ENCODE results near the gene LRMDA.
"Not testable (repeated sequence)": the region's sequence is repeated elsewhere in the genome, so short reads cannot be mapped to it uniquely, and the experiment has no call there.

Gene LRMDA

DNA sequence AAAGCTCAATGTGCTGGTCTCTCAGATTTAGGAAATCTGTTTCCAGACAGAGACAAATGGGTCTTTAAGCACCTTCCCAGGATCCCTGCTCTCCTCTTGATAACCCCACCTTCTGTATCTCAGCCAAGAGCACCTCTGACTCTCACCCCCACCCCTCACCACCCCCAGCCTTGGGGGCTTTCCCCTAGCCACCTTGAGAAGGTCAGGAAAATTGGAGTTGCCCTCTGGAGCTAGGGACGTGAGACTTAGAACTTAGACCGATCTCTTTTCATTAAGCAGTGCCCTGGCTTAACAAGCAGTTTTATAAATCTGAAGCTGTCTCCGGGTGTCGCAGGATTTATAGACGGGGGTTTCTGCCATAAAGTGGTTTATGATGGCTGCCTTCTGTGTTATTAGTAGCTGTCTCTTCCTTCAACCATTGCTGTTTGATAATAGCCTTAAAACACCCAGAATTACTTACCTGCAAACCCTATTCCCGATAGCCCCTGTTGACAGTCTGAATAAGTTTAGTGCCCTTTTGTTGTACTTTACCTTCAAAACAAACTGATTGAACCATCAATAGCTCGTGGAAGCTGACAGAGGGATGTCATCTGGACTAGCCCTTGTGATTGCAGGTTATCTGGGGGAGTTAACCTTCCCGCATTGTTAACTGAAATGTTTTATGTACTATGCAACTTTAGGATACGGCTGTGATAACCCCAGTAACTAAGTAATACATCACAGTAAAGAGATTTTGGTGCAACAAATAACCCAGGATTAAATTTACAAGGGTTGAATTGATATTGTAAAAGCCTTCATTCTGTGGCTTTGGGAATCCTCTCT, 621.5 kb downstream of the LRMDA start:
- Histone ChIP-seq H3K4me2 (ENCODE audit: low read length) (no peak overlapping the region), H3K4me1 (ENCODE audit: low read length) (no peaks in the 10 kb centered on the region), H3K27ac (ENCODE audit: low read length) (no peak overlapping the region), H3K27me3 (ENCODE audit: low read depth, low read length) (no peaks in the 10 kb centered on the region), H3K36me3 (replicated peaks; ENCODE audit: low read depth, low read length) (no peaks in the 10 kb centered on the region), H2AFZ (ENCODE audit: low read depth, low read length) (no peak overlapping the region), H3K4me3 (ENCODE audit: low read length) (no peak overlapping the region), H3K9me3 (ENCODE audit: insufficient read depth, low read length) (no peaks in the 10 kb centered on the region), H4K20me1 (ENCODE audit: insufficient read depth, low read length) (no peaks in the 10 kb centered on the region), H3K79me2 (ENCODE audit: low read length) (no peaks in the 10 kb centered on the region), H3K9ac (ENCODE audit: low read length) (no peak overlapping the region)
- no peak for TF ChIP-seq CTCF (IDR thresholded peaks at IDR 0.05; ENCODE audit: low read depth, low read length)
- no peak for TF ChIP-seq EZH2phosphoT487 (IDR thresholded peaks at IDR 0.05; ENCODE audit: low read depth)

DNA sequence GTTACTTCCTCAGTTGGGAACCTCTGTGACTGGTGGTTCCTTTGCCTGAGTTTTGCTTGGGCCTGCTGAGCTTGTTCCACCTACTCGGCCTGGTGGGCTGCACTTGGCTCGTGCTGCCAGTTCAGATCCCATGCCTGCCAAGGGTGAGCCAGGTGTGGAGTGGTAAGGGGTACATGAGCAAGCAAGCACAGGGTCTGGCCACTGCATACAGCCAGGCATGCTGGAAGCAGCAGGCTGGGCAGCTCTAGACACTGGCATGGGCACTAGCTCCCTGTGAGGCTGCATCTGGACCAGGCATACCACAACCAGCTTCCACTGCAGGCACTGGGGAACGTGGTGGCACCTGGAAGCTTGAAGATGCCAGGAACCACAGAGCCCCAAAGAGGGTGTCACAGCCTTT, 624.0 kb downstream of the LRMDA start:
- H3K9me3 ChIP-seq (ENCODE audit: insufficient read depth, low read length): no peaks in the 10 kb centered on the region
- H3K9ac ChIP-seq (ENCODE audit: low read length): no peak overlapping the region
- H3K4me2 ChIP-seq (ENCODE audit: low read length): no peak overlapping the region
- TF ChIP-seq EZH2phosphoT487 (IDR thresholded peaks at IDR 0.05; ENCODE audit: low read depth) (no peak), CTCF (IDR thresholded peaks at IDR 0.05; ENCODE audit: low read depth, low read length) (no peak)
- H3K27ac ChIP-seq (ENCODE audit: low read length): no peak overlapping the region
- no peaks in the 10 kb centered on the region for H3K27me3 ChIP-seq (ENCODE audit: low read depth, low read length)
- H2AFZ ChIP-seq (ENCODE audit: low read depth, low read length): no peak overlapping the region
- no peaks in the 10 kb centered on the region for H3K4me1 ChIP-seq (ENCODE audit: low read length)
- no peak overlapping the region for H3K4me3 ChIP-seq (ENCODE audit: low read length)
- H3K79me2 ChIP-seq (ENCODE audit: low read length): no peaks in the 10 kb centered on the region
- no peaks in the 10 kb centered on the region for H4K20me1 ChIP-seq (ENCODE audit: insufficient read depth, low read length)
- H3K36me3 ChIP-seq (replicated peaks; ENCODE audit: low read depth, low read length): no peaks in the 10 kb centered on the region

GRCh38 chr10:76055963-76056362, 624.5 kb downstream of the LRMDA start:
- no peak overlapping the region for H3K9ac ChIP-seq (ENCODE audit: low read length)
- no peaks in the 10 kb centered on the region for H3K9me3 ChIP-seq (ENCODE audit: insufficient read depth, low read length)
- no peak overlapping the region for H3K27ac ChIP-seq (ENCODE audit: low read length)
- H3K4me3 ChIP-seq (ENCODE audit: low read length): no peak overlapping the region
- no peak overlapping the region for H2AFZ ChIP-seq (ENCODE audit: low read depth, low read length)
- H3K36me3 ChIP-seq (replicated peaks; ENCODE audit: low read depth, low read length): no peaks in the 10 kb centered on the region
- H3K79me2 ChIP-seq (ENCODE audit: low read length): no peaks in the 10 kb centered on the region
- no peaks in the 10 kb centered on the region for H3K4me1 ChIP-seq (ENCODE audit: low read length)
- H3K27me3 ChIP-seq (ENCODE audit: low read depth, low read length): no peaks in the 10 kb centered on the region
- H4K20me1 ChIP-seq (ENCODE audit: insufficient read depth, low read length): no peaks in the 10 kb centered on the region
- no peak overlapping the region for H3K4me2 ChIP-seq (ENCODE audit: low read length)
- TF ChIP-seq CTCF (IDR thresholded peaks at IDR 0.05; ENCODE audit: low read depth, low read length): no peak
- TF ChIP-seq EZH2phosphoT487 (IDR thresholded peaks at IDR 0.05; ENCODE audit: low read depth): no peak

- not testable (repeated sequence) for H3K36me3 ChIP-seq (replicated peaks; ENCODE audit: low read depth, low read length); H3K4me2 ChIP-seq (ENCODE audit: low read length); H3K4me1 ChIP-seq (ENCODE audit: low read length); H3K27ac ChIP-seq (ENCODE audit: low read length); H3K27me3 ChIP-seq (ENCODE audit: low read depth, low read length); H3K9ac ChIP-seq (ENCODE audit: low read length); H3K79me2 ChIP-seq (ENCODE audit: low read length); H3K9me3 ChIP-seq (ENCODE audit: insufficient read depth, low read length); H2AFZ ChIP-seq (ENCODE audit: low read depth, low read length); H4K20me1 ChIP-seq (ENCODE audit: insufficient read depth, low read length); H3K4me3 ChIP-seq (ENCODE audit: low read length)
Measured at GRCh38 chr10:76060993-76061392, 629.6 kb downstream of the LRMDA start.

Data from OCI-LY3 (cell line).